SK-N-MC (cell line): ENCODE results near the gene DST.

ENCODE experiments used
- EZH2 ChIP-seq: fragments of 200-600 bp; sonication (generic); IDR thresholded peaks from one replicate; pipeline ENCODE4 v1.6.1; 2017; ENCODE audit warnings: antibody characterized with exemption
- FOXP2 ChIP-seq: optimal IDR thresholded peaks from 2 replicates; pipeline ENCODE3; 2011; ENCODE audit warnings: mild to moderate bottlenecking, moderate library complexity; ENCODE audit not compliant: insufficient read depth; ENCODE audit errors: extremely low read length, control extremely low read depth
- POLR2AphosphoS5 ChIP-seq: IDR thresholded peaks from 2 replicates; pipeline ENCODE4 v1.6.1; 2012; ENCODE audit warnings: mild to moderate bottlenecking, low read depth, low read length, borderline replicate concordance

GRCh38 chr6:56652994-56653393 is 10.3 kb upstream of the DST start:
- TF ChIP-seq POLR2AphosphoS5 (no peak), EZH2 (no peak), FOXP2 (no peak)
